NCI-H1694 treated with DMSO at 0.1 percent for 48 hours (cell line): ENCODE measurements around the gene SCLT1.
"Not testable (repeated sequence)": the region's sequence is repeated elsewhere in the genome, so short reads cannot be mapped to it uniquely, and the experiment has no call there.

Experiments
- DNase-seq: peaks from one replicate; lab custom pipeline; 2025; lab: John Stamatoyannopoulos, UW

Gene SCLT1

GRCh38 chr4:129093191-129093920 is at the start of gene SCLT1:
Gene SCLT1 (minus strand): TSS chr4:129093539. CDS start chr4:129093103, 436 bp downstream.
- peak; percentile 81 for DNase-seq

- no peak for DNase-seq
Measured at GRCh38 chr4:129140521-129140920, 47.2 kb upstream of the SCLT1 start.

- DNase-seq: no peak
Measured at GRCh38 chr4:129138810-129139496, 45.6 kb upstream of the SCLT1 start.

- no peak for DNase-seq
Measured at GRCh38 chr4:129136433-129136832, 43.1 kb upstream of the SCLT1 start.

GRCh38 chr4:129131343-129131742 is 38.0 kb upstream of the SCLT1 start:
- no peak for DNase-seq

GRCh38 chr4:129129143-129129542 is 35.8 kb upstream of the SCLT1 start:
- no peak for DNase-seq

GRCh38 chr4:129126614-129127013 is 33.3 kb upstream of the SCLT1 start:
- not testable (repeated sequence) for DNase-seq

GRCh38 chr4:129117705-129118104 is 24.4 kb upstream of the SCLT1 start:
- no peak for DNase-seq

- DNase-seq: no peak
Measured at GRCh38 chr4:129113919-129114318, 20.6 kb upstream of the SCLT1 start.

- no peak for DNase-seq
Measured at GRCh38 chr4:129113434-129113833, 20.1 kb upstream of the SCLT1 start.

GRCh38 chr4:129111919-129112318 is 18.6 kb upstream of the SCLT1 start:
- no peak for DNase-seq

- DNase-seq: no peak
Measured at GRCh38 chr4:129110931-129111330, 17.6 kb upstream of the SCLT1 start.

- no peak for DNase-seq
Measured at GRCh38 chr4:129109965-129110824, 16.9 kb upstream of the SCLT1 start.

GRCh38 chr4:129098531-129099001 is 5.2 kb upstream of the SCLT1 start:
- no peak for DNase-seq

GRCh38 chr4:129095811-129096454 is 2.6 kb upstream of the SCLT1 start, which contains the start of gene C4orf33:
Gene C4orf33 (plus strand): TSS chr4:129096152. CDS start chr4:129102611, 6,459 bp downstream.
- DNase-seq: no peak

- DNase-seq: no peak
Measured at GRCh38 chr4:129094347-129094746, 1.0 kb upstream of the SCLT1 start.

GRCh38 chr4:129092631-129093190 is 628 bp downstream of the SCLT1 start:
- DNase-seq: no peak

GRCh38 chr4:129087516-129087915 is 5.8 kb downstream of the SCLT1 start:
- DNase-seq: no peak

GRCh38 chr4:129085472-129085871 is 7.9 kb downstream of the SCLT1 start:
- DNase-seq: no peak

- no peak for DNase-seq
Measured at GRCh38 chr4:129082302-129082701, 11.0 kb downstream of the SCLT1 start.

GRCh38 chr4:129080129-129080528 is 13.2 kb downstream of the SCLT1 start:
- no peak for DNase-seq
